Measurements from ENCODE around the gene SLC35F3. TPM values are rescaled to one million over a fixed set of nuclear protein-coding genes. Genes with fewer than 3 reads are reported as not detected.

SLC35F3 gene
- total RNA-seq, 1 experiment from 2014 or later, result 19.1 TPM

- Histone ChIP-seq H3K36me3 (ENCODE audit: control insufficient read depth, insufficient read depth, low read length) (no peaks in the 10 kb centered on the region; the same call in 1 of the 2 replicates), H3K27ac (ENCODE audit: low read length) (no peak overlapping the region), H3K4me3 (ENCODE audit: low read depth in 2 of 2, low read length in 2 of 2) (no peak overlapping the region), H3K4me1 (ENCODE audit: control insufficient read depth, insufficient read depth, low read length) (0 out of 2 replicates have a peak, but pooled peaks cover 2% of the 10 kb centered on the region), H3K27me3 (ENCODE audit: control insufficient read depth, insufficient read depth, low read length) (no peaks in the 10 kb centered on the region), H3K9me3 (ENCODE audit: control insufficient read depth, insufficient read depth, low read depth, low read length) (no peaks in the 10 kb centered on the region; the same call in 1 of the 2 replicates)
- ChIA-PET CTCF (no interaction called here), POLR2A (no interaction called here)
- no peak for ATAC-seq
- TF ChIP-seq CTCF (IDR thresholded peaks at IDR 0.05), result no peak
- no peak for TF ChIP-seq TCF7L2 (IDR thresholded peaks at IDR 0.05; ENCODE audit: low read depth, low read length)
- no peak for TF ChIP-seq REST (IDR thresholded peaks at IDR 0.05; ENCODE audit: insufficient read depth in 1 of 2, low read depth in 2 of 2, low read length in 1 of 2)
- no peak for TF ChIP-seq POLR2AphosphoS5 (IDR thresholded peaks at IDR 0.05; ENCODE audit: low read depth, low read length)
- no peak for TF ChIP-seq SIN3A (IDR thresholded peaks at IDR 0.05; ENCODE audit: borderline replicate concordance, insufficient read depth, low read depth, low read length)
- in situ Hi-C loops (cut with HindIII; ENCODE audit: low pct_unique_long_range_greater_than_20kb, low sequenced_read_pairs) (no loop called here), intact Hi-C loops (cut with micrococcal nuclease; ENCODE audit: unreplicated experiment) (no loop called here)
- BruUV-seq (replicated peaks), result no TSS peak
- no peak for DNase-seq (ENCODE audit: low read depth, low spot score)
These were observed 104.1 kb downstream of the SLC35F3 start for GRCh38 chr1:234008591-234008990.

- no peaks in the 10 kb centered on the region for H3K27me3 ChIP-seq (ENCODE audit: control insufficient read depth, insufficient read depth, low read length)
- ChIA-PET POLR2A (no interaction called here), CTCF (no interaction called here)
- in situ Hi-C loops (cut with HindIII; ENCODE audit: low pct_unique_long_range_greater_than_20kb, low sequenced_read_pairs), result no loop called here
- no peaks in the 10 kb centered on the region; the same call in 1 of the 2 replicates for H3K9me3 ChIP-seq (ENCODE audit: control insufficient read depth, insufficient read depth, low read depth, low read length)
- no TSS peak for BruUV-seq (replicated peaks)
- ATAC-seq (no peak), DNase-seq (ENCODE audit: low read depth, low spot score) (no peak)
- intact Hi-C loops (cut with micrococcal nuclease; ENCODE audit: unreplicated experiment), result no loop called here
- H3K4me1 ChIP-seq (ENCODE audit: control insufficient read depth, insufficient read depth, low read length), result 0 out of 2 replicates have a peak, but pooled peaks cover 2% of the 10 kb centered on the region
- H3K27ac ChIP-seq (ENCODE audit: low read length), result no peak overlapping the region
- H3K4me3 ChIP-seq (ENCODE audit: low read depth in 2 of 2, low read length in 2 of 2), result no peak overlapping the region
- TF ChIP-seq REST (IDR thresholded peaks at IDR 0.05; ENCODE audit: insufficient read depth in 1 of 2, low read depth in 2 of 2, low read length in 1 of 2), result no peak
- TF ChIP-seq CTCF (IDR thresholded peaks at IDR 0.05), result no peak
- no peak for TF ChIP-seq SIN3A (IDR thresholded peaks at IDR 0.05; ENCODE audit: borderline replicate concordance, insufficient read depth, low read depth, low read length)
- TF ChIP-seq TCF7L2 (IDR thresholded peaks at IDR 0.05; ENCODE audit: low read depth, low read length), result no peak
- no peak for TF ChIP-seq POLR2AphosphoS5 (IDR thresholded peaks at IDR 0.05; ENCODE audit: low read depth, low read length)
- H3K36me3 ChIP-seq (ENCODE audit: control insufficient read depth, insufficient read depth, low read length), result no peaks in the 10 kb centered on the region; the same call in 1 of the 2 replicates
These were observed 105.2 kb downstream of the SLC35F3 start for GRCh38 chr1:234009668-234010067.
